Thyroid gland (tissue), 4 donors: ENCODE measurements around the gene PKNOX2.

Experiments
- POLR2A ChIP-seq, 2 donors: fragments of 450-650 bp; IDR thresholded peaks; one replicate each; pipeline ENCODE4 v1.6.1; 2017; ENCODE audit warnings: antibody characterized with exemption in 2 of 2, mild to moderate bottlenecking in 2 of 2, moderate library complexity in 1 of 2
- TF ChIP-seq, protein P1 (sequence below), 6 experiments: fragments of 200-600 bp in 3 of 6; fragments of 450-650 bp in 3 of 6; sonication (generic) in 3 of 6; IDR thresholded peaks; one replicate each; pipeline ENCODE4 v1.5.1; 2016 to 2019; ENCODE audit warnings: antibody characterized with exemption in 6 of 6, mild to moderate bottlenecking in 2 of 6, inconsistent platforms in 1 of 6, moderate library complexity in 1 of 6

- TF ChIP-seq, protein P1, sequence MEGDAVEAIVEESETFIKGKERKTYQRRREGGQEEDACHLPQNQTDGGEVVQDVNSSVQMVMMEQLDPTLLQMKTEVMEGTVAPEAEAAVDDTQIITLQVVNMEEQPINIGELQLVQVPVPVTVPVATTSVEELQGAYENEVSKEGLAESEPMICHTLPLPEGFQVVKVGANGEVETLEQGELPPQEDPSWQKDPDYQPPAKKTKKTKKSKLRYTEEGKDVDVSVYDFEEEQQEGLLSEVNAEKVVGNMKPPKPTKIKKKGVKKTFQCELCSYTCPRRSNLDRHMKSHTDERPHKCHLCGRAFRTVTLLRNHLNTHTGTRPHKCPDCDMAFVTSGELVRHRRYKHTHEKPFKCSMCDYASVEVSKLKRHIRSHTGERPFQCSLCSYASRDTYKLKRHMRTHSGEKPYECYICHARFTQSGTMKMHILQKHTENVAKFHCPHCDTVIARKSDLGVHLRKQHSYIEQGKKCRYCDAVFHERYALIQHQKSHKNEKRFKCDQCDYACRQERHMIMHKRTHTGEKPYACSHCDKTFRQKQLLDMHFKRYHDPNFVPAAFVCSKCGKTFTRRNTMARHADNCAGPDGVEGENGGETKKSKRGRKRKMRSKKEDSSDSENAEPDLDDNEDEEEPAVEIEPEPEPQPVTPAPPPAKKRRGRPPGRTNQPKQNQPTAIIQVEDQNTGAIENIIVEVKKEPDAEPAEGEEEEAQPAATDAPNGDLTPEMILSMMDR (IDR thresholded peaks at IDR 0.05), result no peak
- TF ChIP-seq POLR2A (IDR thresholded peaks at IDR 0.05), result no peak
Measured at GRCh38 chr11:125446279-125446678, 281.7 kb downstream of the PKNOX2 start.
